IPS-11a (cell line): Measurements from ENCODE around the gene PCSK2.

Experiments
- H3K4me3 ChIP-seq: one replicate; pipeline ENCODE4 v1.5.1; 2013; ENCODE audit warnings: low read depth, low read length, control low read depth

Gene PCSK2

DNA sequence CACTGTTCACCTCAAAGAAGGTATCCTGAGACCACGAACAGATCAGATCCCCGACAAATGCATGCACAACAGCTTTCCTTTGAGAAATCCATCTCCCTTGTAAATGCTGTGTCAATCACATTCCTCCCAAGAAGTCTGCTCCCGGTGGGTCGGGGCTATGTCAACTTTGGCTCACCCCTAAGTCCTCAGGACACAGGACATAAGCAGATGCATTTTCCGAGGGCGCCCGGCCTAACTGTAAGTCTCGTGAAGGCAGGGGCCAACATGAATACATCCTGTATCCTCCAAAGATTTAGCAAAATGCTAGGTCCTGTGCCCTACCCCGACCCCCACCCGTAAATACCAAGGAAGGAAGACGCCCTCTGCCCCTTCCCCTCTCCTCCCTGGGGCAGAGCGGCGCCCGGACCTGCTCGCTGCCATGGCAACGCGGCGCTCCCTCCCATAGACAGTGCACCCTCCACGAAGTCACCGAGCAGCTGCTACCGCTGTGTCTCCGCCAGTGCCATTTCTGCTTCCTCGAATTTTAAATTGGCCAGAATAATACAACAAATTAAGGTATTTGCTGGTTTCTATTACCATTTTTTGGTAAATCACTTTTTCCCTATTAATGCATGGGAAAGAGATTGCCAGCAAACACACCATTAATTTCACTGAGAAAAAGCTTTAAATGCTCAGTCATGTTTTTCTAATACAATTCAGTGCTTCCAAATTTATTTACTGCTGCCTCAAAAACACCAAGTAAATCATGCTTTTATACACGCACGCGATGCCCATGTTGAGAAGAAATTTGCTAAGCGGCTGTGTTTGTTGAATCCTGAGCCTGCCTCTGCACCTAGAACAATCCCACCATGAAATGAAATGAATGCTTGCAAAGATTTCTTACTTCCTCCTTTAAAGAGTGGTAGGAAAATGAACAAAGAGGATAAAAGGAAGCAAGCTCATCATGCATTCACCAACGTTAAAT lies 100.6 kb downstream of the PCSK2 start:
- no peak overlapping the region for H3K4me3 ChIP-seq

DNA sequence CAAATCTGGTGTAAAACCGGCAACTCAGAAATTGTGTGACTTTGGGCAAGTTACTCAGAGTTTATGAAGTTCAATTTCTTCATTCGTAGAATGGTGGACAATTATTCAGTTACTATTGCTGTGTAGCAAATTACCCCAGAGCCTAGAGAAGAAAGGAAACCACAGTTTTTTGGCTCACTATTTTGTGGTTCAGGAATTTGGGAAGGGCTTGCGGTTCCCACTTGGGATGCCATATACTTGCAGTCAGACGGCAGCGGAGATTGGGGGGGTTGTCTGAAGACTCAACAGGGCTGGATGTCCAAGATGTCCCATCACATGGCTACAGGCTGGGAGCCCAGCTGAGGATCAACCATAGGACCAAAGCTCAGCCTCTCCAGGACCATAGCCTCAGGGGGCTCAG lies 108.1 kb downstream of the PCSK2 start:
- H3K4me3 ChIP-seq: no peak overlapping the region

DNA sequence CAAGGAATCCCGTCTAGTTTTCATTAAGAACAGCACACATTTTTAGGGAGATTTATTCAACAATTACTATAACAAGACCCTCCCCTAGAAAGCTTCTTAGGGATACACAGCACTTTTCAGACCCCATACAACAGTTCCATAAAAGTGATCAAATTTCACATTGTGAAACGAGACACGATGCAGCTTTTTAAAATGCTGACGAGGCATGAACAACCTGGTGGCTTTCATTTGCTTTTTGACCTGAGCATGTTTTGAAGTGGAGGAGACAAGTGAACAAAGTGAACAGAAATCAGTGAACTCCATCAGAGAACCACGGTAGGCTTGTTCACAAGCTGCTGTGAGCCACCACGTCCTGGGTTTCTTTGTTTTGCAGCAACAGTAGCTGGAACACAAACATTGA lies 112.2 kb downstream of the PCSK2 start:
- no peak overlapping the region for H3K4me3 ChIP-seq

DNA sequence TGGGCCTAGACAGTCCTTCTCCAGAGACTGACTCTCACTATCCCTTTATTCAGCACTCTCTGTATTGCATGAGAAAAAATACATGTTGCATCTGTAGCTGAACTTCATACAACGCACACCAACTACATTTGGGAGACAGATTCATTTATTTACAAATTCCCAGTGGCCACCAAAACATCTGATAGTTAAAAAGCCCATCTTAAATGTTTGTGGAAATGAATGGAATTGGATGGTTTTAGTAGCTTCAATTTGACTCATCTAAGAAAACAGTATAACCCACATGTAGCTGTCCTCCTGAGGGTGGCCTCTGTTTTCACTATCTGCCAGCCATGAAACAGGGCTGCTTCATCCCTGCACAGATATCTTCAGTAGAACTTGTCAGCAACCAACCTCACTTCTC lies 116.3 kb downstream of the PCSK2 start:
- no peak overlapping the region for H3K4me3 ChIP-seq

DNA sequence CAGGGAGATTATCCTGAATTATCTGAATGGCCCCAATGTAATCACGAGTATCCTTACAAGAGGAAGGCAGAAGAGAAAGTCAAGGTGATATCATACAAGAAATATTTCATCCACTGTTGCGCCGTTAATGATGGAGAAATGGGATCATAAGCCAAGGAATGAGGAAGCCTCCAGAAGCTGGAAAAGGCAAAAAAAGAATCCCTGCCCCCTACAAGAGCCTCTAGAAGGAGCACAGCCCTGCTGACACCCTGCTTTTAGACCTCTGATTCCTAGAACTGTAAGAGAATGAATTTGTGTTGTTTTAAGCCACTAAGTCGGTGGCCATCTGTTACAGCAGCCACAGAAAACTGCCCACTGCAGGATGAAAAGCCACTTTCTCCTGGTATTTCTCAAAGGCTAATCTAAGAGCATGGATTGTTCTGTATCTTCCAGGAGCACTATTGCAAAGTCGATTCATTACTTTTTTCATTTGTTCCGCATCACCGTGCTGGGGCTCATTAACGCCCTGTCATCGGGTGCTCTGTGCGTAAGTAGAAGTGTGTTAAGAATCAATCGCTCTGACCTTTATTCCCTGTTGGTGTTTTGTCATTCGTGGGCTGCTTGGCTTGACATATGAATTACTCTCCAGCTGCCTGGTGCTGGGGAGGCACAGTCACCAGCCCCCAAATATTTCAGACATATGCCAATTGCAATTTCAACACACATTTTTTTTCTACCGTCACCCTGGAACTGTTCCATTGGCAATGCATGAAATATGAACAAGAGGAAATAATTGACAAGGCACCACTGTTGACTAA lies 117.0 kb downstream of the PCSK2 start:
- H3K4me3 ChIP-seq: no peak overlapping the region

DNA sequence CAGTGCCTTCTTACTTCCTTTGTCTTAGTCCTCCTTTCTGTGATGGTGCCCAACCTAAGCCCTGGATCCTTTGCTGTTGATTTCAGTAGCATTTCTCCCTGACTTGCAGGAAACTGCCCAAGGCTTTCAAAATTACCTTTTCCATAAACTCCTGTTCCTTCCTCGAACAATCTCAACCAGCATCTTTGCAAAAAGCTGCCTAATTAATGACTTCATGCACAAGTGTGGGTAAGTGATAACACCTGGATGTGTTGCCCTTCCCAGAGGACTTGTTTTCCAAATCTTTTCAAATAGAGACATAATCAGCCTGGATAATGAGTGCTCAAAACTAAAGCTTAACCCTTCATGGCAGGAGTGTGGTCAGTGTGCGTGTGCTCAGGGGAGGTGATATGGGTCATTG lies 118.0 kb downstream of the PCSK2 start:
- no peak overlapping the region for H3K4me3 ChIP-seq

DNA sequence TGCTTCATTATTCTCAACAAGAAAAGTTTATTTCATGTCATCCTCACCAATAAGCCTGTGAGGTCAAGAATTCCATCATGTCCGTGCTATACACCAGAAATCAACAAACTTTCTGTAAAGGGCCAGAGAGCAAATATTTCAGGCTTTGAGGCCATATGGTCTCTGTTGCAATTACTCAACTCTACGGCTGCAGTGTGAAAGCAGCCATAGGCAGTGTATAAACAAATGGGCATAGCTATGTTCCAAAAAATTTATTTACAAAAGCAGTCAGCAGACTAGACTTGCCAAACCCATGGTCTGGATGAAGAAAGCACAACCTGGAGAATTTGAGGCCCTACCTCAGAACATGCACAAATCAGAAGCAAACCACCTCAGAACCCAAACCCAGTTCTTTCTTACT lies 118.5 kb downstream of the PCSK2 start:
- H3K4me3 ChIP-seq: no peak overlapping the region

DNA sequence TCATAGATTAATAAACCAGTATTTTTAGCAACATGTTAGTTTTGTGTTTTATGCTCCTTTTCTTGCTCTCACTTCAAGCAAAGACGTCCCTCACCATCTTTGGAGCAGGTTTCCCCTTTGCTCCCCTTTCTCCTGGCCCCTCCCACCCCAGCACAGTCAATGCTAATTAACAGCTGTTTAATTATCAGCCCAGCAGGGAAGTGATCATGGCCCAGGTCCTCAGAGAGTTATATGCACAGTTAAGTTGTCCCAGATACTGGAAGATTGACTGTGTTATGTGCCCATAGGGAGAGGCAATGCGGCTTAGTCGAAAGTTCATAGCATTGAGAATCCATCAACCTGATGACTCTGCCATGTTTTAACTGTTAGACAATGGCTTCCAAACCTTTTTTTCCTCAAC lies 123.5 kb downstream of the PCSK2 start:
- H3K4me3 ChIP-seq: no peak overlapping the region

DNA sequence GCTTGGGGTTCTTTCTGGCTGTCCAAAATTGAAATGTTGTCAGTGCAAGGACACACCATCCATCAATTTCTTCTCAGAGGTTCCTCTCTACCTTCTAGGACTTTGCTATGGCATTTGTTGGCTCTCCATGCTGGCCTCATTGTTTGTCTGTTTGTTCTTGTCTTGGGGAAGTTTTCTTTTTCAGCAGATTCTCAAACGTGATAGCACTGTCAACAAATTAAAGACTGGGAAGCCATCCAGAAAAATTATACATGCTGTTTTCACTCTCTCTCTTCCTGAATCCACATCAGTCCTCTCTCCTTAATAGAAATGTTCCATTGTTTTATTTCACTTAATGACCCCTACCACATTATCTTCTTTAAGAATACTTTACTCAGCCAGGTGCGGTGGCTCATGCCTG lies 130.4 kb downstream of the PCSK2 start:
- no peak overlapping the region for H3K4me3 ChIP-seq

DNA sequence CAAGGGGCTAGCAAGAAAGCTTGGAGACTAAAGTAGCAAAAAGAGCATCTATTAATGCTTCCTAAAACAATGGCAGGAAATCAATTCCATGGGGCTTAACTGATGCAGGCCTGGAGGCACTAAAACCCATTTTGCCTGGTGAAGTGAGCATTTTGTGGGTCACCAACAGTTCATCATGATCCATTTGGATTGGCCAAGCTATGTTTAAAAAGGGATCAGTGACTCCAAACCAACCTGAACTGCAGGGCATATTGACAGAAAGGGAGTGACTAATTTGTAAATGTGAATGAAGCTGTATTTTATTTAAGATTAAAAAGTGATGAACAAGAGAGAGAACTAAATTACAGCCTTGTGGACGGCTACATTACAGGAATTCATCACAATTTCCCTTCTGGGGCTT lies 132.0 kb downstream of the PCSK2 start:
- H3K4me3 ChIP-seq: no peak overlapping the region

DNA sequence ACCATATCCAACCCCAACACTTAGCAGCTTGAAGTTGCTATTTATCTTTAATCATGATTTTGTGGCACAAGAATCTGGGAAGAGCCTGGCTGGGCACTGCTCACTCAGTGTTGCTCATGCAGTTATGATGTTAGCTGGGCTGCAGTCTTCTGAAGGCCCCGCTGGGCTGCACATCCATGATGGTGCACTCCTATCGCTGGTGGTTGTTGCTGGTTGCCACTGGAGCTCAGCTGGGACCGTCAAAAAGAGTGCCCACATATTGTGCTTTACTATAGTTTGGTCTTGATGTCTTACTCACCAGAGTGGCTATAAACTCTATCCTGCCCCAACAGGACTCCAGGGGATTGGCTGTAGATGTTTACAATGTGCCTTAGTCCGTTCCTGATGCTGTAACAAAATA lies 137.8 kb downstream of the PCSK2 start:
- H3K4me3 ChIP-seq: no peak overlapping the region

DNA sequence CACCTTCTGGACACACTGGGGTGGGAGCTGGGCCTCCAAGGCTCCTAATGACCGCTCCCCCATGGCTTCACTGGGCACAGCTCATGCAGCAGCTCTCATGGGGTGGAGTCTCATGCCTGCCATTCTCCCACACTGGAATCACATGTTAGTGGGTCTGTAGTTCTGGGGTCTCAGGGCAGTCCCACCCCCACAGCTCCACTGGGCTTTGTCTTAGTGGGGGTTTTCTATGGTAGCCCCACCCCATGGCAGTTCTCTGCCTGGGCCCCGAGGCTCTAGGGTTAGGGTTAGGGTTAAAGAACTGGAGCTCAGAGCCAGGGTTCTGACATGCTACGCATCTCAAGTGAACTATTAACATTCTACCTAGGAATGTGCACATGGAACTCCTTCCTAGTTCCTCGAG lies 139.0 kb downstream of the PCSK2 start:
- H3K4me3 ChIP-seq: no peak overlapping the region

DNA sequence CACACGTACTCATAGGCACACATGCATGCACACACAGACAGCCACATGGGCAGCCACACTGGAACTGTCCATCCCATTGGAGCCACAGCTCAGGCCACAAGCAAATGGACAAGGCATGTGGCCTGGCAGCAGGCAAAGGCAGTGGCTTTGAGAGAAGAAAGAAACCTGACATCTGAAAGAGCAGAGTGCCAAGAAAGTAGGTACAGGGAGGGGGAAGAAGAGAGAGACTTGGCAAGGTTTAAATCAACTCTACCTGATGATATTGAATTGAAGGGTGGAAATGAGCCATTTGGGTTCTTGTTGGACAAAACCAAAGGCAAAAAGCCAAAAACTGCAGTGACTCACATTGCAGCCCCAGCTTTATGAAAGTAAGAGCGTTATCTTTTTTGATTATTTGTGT lies 142.7 kb downstream of the PCSK2 start:
- H3K4me3 ChIP-seq: no peak overlapping the region

DNA sequence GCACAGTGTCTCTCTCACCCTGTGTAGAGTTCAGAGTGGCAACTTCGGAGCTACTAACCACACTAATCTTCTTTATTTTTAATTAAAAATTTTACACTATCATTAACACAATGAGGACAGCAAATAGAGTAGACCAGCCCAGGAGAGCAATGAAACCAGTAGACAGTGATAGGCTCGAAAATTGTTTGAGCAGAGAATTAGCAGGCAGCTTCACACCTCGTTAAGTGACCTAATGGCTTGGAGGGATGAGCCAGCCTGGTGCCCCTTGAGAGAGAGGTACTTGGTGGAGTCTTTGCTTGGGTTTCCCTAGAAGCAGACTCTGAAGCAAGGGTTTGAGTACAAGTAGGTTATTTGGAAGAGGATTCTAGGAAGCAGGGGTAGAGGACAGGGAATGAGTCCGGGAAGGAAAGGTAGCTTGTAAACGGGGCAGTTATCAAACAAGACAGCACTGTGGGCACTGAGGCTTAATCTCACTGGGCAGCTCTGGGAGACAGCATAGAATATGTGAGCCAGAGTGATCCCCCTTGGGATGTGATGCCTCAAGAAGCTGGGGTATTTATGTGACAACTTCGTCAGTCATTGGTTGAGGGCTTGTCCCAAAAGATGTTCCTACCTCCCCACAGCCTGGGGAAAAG lies 146.1 kb downstream of the PCSK2 start:
- H3K4me3 ChIP-seq: no peak overlapping the region

DNA sequence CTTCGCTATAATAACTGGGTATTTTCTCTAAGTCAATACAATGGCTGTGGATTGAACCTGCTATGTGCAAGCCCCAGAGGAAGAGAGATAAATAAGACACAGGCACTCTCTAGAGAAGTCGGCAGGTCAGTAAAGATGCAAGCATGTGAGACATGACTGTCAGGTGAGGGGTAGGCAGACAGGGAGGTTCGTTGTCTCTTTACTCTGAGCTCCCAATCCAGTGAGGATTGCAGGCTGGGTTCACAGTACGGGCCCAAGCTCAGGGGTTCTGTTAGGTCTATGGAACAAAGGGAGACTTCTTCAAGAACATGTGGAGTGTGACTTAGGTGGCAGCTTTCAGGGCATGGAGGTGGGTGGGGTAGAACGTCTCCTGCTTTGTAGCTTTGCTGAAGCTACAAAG lies 147.2 kb downstream of the PCSK2 start:
- no peak overlapping the region for H3K4me3 ChIP-seq

DNA sequence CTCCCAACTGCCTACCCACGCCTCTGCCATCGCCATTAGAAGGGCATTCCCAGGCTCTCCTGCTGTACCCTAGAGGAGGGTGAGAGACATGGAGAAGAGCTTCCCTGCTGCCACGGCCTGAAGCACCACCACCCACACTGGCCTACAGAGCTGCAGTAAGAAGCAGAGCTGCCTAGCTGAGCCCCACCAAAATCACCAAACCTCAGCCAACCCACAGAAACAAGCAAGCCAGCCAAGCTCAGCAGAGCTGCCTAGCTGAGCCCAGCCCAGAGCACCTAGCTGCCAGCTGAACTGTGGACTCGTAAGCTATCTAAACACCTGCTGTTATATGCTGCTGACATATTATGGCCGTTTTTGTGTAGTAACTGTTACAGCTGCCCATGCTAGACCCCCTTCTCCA lies 149.2 kb downstream of the PCSK2 start:
- no peak overlapping the region for H3K4me3 ChIP-seq

DNA sequence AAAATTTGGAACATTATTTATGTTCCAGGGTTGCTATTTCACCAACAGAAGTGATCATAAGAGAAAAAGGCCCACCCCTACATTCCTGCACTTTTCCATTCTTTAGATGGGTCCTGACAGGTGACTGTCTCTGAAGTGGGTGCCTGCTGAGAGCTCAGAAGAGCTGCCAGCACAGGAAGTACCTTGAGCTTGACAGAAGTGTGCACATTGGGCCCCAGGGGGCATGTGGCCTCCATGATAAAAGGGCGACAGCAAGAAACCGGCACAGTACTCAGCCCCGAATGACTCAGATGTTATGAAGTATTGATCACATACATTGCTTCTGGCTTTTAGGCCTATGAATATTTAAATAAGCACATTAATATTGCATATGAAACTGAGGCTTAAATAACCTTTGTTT lies 150.4 kb downstream of the PCSK2 start:
- no peak overlapping the region for H3K4me3 ChIP-seq

DNA sequence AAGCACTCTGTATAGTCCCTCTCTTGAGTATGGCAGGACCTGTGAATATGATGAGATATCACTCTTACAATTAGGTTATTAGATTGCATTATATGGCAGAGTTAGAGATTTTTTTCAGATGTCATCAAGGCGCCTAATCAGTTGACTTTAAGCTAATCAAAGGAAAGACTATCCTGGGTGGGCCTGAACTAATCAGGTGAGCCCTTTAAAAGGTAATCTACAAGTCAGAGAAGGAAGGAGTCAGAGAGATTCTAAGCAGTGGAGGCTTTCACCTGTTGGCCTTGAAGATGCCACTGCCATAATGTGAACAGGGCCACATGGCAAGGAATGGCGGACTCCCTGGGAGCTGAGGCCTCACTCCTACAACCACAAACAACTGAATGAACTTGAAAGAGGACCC lies 152.8 kb downstream of the PCSK2 start:
- H3K4me3 ChIP-seq: no peak overlapping the region

DNA sequence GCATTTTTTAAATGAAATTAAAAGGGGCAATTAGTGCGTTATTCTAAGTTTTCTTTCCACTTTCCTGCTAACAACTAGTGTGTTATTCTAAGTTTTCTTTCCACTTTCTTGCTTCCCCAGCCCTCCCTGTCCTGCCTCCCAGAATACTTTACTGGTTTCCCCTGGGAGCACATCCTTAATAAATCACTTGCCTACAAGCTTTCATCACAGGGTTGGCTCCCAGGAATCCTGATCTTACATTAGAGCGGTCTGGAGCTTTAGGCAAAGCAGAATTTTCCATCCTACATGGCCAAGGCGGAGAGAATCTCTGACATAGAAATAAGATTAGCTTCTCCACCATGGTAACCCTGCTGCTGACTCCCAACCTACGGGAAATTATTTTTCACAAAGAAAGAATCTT lies 154.0 kb downstream of the PCSK2 start:
- H3K4me3 ChIP-seq: no peak overlapping the region

DNA sequence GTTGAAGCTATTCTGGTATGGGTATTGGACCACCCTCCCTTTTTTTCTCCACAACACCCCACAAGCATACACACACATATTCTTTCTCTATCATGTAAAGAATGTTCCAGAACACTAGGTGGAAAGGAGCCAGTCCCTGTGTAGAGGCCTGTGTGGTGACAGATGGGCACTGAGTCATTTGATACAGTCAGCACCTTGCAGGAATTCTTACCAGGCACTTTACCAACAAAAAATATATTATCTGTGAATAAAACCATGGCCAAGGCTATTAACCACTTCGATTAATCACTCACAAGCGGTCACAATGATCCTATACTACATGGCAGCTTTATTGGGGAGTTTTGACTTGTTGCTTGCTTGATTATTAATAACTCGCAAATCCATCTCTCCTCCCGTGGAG lies 154.9 kb downstream of the PCSK2 start:
- H3K4me3 ChIP-seq: no peak overlapping the region

DNA sequence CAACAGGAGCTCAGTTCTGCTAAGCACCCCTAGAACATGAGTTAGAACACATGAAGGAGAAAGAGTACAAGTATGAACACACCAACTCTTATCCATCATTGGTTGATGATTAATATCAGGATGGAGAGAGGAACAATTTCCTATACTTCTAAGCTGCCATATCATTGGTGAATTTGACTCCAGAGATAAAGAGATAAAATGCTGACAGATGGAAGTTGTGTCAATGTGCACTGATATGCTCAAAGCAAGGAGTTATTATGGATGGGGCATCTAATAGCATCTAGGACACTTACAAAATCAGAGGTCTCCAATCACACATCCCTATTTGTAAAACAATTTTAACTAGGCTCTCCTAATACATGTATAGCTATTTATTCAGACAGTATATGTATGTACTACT lies 159.0 kb downstream of the PCSK2 start:
- H3K4me3 ChIP-seq: no peak overlapping the region

DNA sequence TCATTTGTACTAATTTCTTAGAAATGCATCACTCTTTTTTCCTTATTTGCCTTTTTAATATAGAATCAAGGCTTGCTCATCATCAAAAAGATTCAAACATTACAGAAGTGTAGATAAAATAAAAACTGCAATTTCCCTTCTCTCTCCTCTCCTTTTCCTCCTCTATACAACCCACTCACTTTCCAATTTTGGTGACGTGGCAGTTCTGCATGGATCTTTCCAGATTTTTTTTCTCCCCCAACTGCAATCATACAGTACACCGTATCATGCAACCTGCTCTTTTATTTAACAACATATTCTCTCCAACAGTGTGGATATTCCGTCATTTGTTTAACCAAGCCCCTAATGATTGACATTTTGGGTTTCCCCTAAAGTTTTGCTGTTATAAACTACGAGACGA lies 163.8 kb downstream of the PCSK2 start:
- no peak overlapping the region for H3K4me3 ChIP-seq
